WTC11 (cell line): Measurements from ENCODE around the gene KLHL14. TPM values are rescaled to one million over a fixed set of nuclear protein-coding genes. Genes with fewer than 3 reads are reported as not detected.

Experiments used
- ATAC-seq: fragments of 200-7000 bp; cut with Tn5 transposase; 2 replicates; pipeline ENCODE4 v1.10.0; 2021; ENCODE audit warnings: mild to moderate bottlenecking, moderate library complexity
- CTCF ChIA-PET: fragments of 300-600 bp; sonication (Branson Sonifier 250); formaldehyde crosslinking; loops from one replicate; lab custom pipeline; 2021; ENCODE audit warnings: antibody characterized with exemption; lab: Charles Lee
- POLR2A ChIA-PET: fragments of 350-600 bp; sonication (Branson Sonifier 250); formaldehyde crosslinking; loops from one replicate; lab custom pipeline; 2021; ENCODE audit warnings: antibody characterized with exemption; lab: Charles Lee
- DNase-seq: peaks from one replicate; pipeline ENCODE4 v3.0.0; 2021; ENCODE audit warnings: low spot score
- H3K27ac Mint-ChIP-seq: 2 replicates; pipeline ENCODE4 v1.8.0; 2021; ENCODE audit warnings: mixed read lengths
- H3K27me3 Mint-ChIP-seq: 2 replicates; pipeline ENCODE4 v1.8.0; 2021; ENCODE audit warnings: low read depth, mild to moderate bottlenecking, moderate library complexity, mixed read lengths
- H3K36me3 Mint-ChIP-seq: 2 replicates; pipeline ENCODE4 v1.8.0; 2021; ENCODE audit warnings: mixed read lengths
- H3K4me1 Mint-ChIP-seq: 2 replicates; pipeline ENCODE4 v1.8.0; 2022; ENCODE audit warnings: mixed read lengths
- H3K4me3 Mint-ChIP-seq: 2 replicates; pipeline ENCODE4 v1.8.0; 2021; ENCODE audit warnings: mild to moderate bottlenecking, moderate library complexity, mixed read lengths
- H3K9me3 Mint-ChIP-seq: 2 replicates; pipeline ENCODE4 v1.8.0; 2021; ENCODE audit warnings: mixed read lengths
- AFF4 ChIP-seq: sonication (generic); formaldehyde crosslinking; IDR thresholded peaks from 2 replicates; pipeline ENCODE4 v1.8.1; 2023; ENCODE audit warnings: mild to moderate bottlenecking, missing genetic modification reagents, borderline replicate concordance
- AR ChIP-seq: fragments of 250-450 bp; sonication (Bioruptor Pico); IDR thresholded peaks from 2 replicates; pipeline ENCODE4 v1.9.0; 2021; ENCODE audit warnings: mild to moderate bottlenecking
- CREB1 ChIP-seq: sonication (generic); formaldehyde crosslinking; IDR thresholded peaks from 2 replicates; pipeline ENCODE4 v1.8.0; 2023; ENCODE audit warnings: mild to moderate bottlenecking, missing genetic modification reagents
- CREM ChIP-seq: sonication (generic); formaldehyde crosslinking; IDR thresholded peaks from 2 replicates; pipeline ENCODE4 v1.8.1; 2022; ENCODE audit warnings: mild to moderate bottlenecking, missing genetic modification reagents, moderate library complexity
- E2F4 ChIP-seq: sonication (generic); formaldehyde crosslinking; IDR thresholded peaks from 2 replicates; pipeline ENCODE4 v1.8.1; 2022; ENCODE audit warnings: low read depth, mild to moderate bottlenecking, moderate library complexity, missing genetic modification reagents, borderline replicate concordance
- ELF4 ChIP-seq: sonication (generic); formaldehyde crosslinking; IDR thresholded peaks from 2 replicates; pipeline ENCODE4 v1.8.1; 2022; ENCODE audit warnings: low read depth, mild to moderate bottlenecking, moderate library complexity, missing genetic modification reagents
- ESRRA ChIP-seq: sonication (generic); formaldehyde crosslinking; IDR thresholded peaks from 2 replicates; pipeline ENCODE4 v1.8.1; 2022; ENCODE audit warnings: mild to moderate bottlenecking, missing genetic modification reagents, borderline replicate concordance
- HMGA2 ChIP-seq: fragments of 250-450 bp; sonication (Bioruptor Pico); IDR thresholded peaks from 2 replicates; pipeline ENCODE4 v1.4.0; 2021; ENCODE audit warnings: mild to moderate bottlenecking, moderate library complexity
- KAT7 ChIP-seq: sonication (generic); formaldehyde crosslinking; IDR thresholded peaks from 2 replicates; pipeline ENCODE4 v1.8.1; 2023; ENCODE audit warnings: missing genetic modification reagents, mild to moderate bottlenecking, borderline replicate concordance
- OVOL2 ChIP-seq: fragments of 250-450 bp; sonication (Bioruptor Pico); IDR thresholded peaks from 2 replicates; pipeline ENCODE4 v1.9.0; 2021; ENCODE audit warnings: mild to moderate bottlenecking, borderline replicate concordance
- RORB ChIP-seq: fragments of 250-450 bp; sonication (Bioruptor Pico); IDR thresholded peaks from 2 replicates; pipeline ENCODE4 v1.9.0; 2021; ENCODE audit warnings: mild to moderate bottlenecking
- SMAD4 ChIP-seq: sonication (generic); formaldehyde crosslinking; IDR thresholded peaks from 2 replicates; pipeline ENCODE4 v1.8.0; 2022; ENCODE audit warnings: mild to moderate bottlenecking, missing genetic modification reagents
- TCF7 ChIP-seq: sonication (generic); formaldehyde crosslinking; IDR thresholded peaks from 2 replicates; pipeline ENCODE4 v1.8.0; 2022; ENCODE audit warnings: mild to moderate bottlenecking, low read depth, missing genetic modification reagents, moderate library complexity
- USF1 ChIP-seq: sonication (generic); formaldehyde crosslinking; IDR thresholded peaks from 2 replicates; pipeline ENCODE4 v1.8.0; 2022; ENCODE audit warnings: mild to moderate bottlenecking, missing genetic modification reagents
- ZBTB43 ChIP-seq: sonication (generic); formaldehyde crosslinking; IDR thresholded peaks from 2 replicates; pipeline ENCODE4 v1.8.1; 2023; ENCODE audit warnings: mild to moderate bottlenecking, missing genetic modification reagents
- ZNF232 ChIP-seq: sonication (generic); formaldehyde crosslinking; IDR thresholded peaks from 2 replicates; pipeline ENCODE4 v1.8.0; 2022; ENCODE audit warnings: mild to moderate bottlenecking, missing genetic modification reagents
- ZNF425 ChIP-seq: fragments of 250-450 bp; sonication (Bioruptor Pico); conservative IDR thresholded peaks from 2 replicates; pipeline ENCODE4 v1.9.0; 2021; ENCODE audit warnings: mild to moderate bottlenecking
- ZNF671 ChIP-seq: fragments of 250-450 bp; sonication (Bioruptor Pico); IDR thresholded peaks from 2 replicates; pipeline ENCODE4 v1.8.0; 2021; ENCODE audit warnings: mild to moderate bottlenecking
- ZSCAN18 ChIP-seq: fragments of 250-450 bp; sonication (Bioruptor Pico); IDR thresholded peaks from 2 replicates; pipeline ENCODE4 v2.1.2; 2022; ENCODE audit warnings: mild to moderate bottlenecking, moderate library complexity
- total RNA-seq: library from RNA; stranded (reverse); gene quantifications from 3 replicates; pipeline ENCODE4 v1.2.3, GENCODE V29; 2021

KLHL14 gene
- total RNA-seq, 1 experiment from 2014 or later, result 4.3 TPM

GRCh38 chr18:32761231-32761630 is 11.6 kb downstream of the KLHL14 start:
- H3K4me3 Mint-ChIP-seq, result peak overlapping the region; percentile 1; the same call in 1 of the 2 replicates
- DNase-seq (no peak), ATAC-seq (peak; percentile 19; the same call in 1 of the 2 replicates)
- peaks cover 57% of the 10 kb centered on the region for H3K4me1 Mint-ChIP-seq
- POLR2A ChIA-PET, result interaction anchor here (1.9 kb wide), 1 partner anchor 9 kb away, joined by 11 read pairs; no protein-coding TSS in a partner anchor
- no peak for TF ChIP-seq ZNF232 (CRISPR knock-in tag)
- no peak for TF ChIP-seq ZSCAN18
- no peak for TF ChIP-seq ZNF671
- no peak for TF ChIP-seq HMGA2 (CRISPR knock-in tag)
- TF ChIP-seq CREM (CRISPR knock-in tag), result no peak
- TF ChIP-seq OVOL2 (CRISPR knock-in tag), result no peak
- TF ChIP-seq ELF4 (CRISPR knock-in tag), result no peak
- TF ChIP-seq ZBTB43, result no peak
- no peak for TF ChIP-seq ESRRA (CRISPR knock-in tag)
- no peak for TF ChIP-seq CREB1 (CRISPR knock-in tag)
- TF ChIP-seq E2F4 (CRISPR knock-in tag), result no peak
- TF ChIP-seq AFF4 (CRISPR knock-in tag), result no peak
- TF ChIP-seq KAT7, result no peak
- no peak for TF ChIP-seq RORB
- no peak for TF ChIP-seq AR
- TF ChIP-seq SMAD4 (CRISPR knock-in tag), result no peak
- no peak for TF ChIP-seq ZNF425 (CRISPR knock-in tag)
- TF ChIP-seq TCF7 (CRISPR knock-in tag), result no peak
- TF ChIP-seq USF1 (CRISPR knock-in tag), result no peak
- peak overlapping the region; percentile 46 for H3K27ac Mint-ChIP-seq
- H3K27me3 Mint-ChIP-seq, result no peaks in the 10 kb centered on the region
- H3K9me3 Mint-ChIP-seq, result no peaks in the 10 kb centered on the region
- no peaks in the 10 kb centered on the region for H3K36me3 Mint-ChIP-seq
- CTCF ChIA-PET, result interaction anchor here (1.4 kb wide), 1 partner anchor 10 kb away, joined by 12 read pairs; no protein-coding TSS in a partner anchor
